Loucy (cell line): ENCODE data around the gene FYB2.

ENCODE experiments used
- CTCF ChIP-seq: fragments of 200-600 bp; sonication (generic); conservative IDR thresholded peaks from 2 replicates; pipeline ENCODE4 v1.5.1; 2014; ENCODE audit warnings: mild to moderate bottlenecking, antibody characterized with exemption, low read length
- EZH2phosphoT487 ChIP-seq: fragments of 200-600 bp; IDR thresholded peaks from 2 replicates; pipeline ENCODE4 v1.6.1; 2018; ENCODE audit warnings: antibody characterized with exemption, mild to moderate bottlenecking, moderate library complexity, borderline replicate concordance

- TF ChIP-seq CTCF, result no peak
- TF ChIP-seq EZH2phosphoT487, result no peak
Observed at GRCh38 chr1:56838759-56839158, 19.6 kb upstream of the FYB2 start.
